WTC11 (cell line): ENCODE results near the gene LYPD3. TPM values are rescaled to one million over a fixed set of nuclear protein-coding genes. Genes with fewer than 3 reads are reported as not detected.

Source experiments
- ATAC-seq: fragments of 200-7000 bp; cut with Tn5 transposase; 2 replicates; pipeline ENCODE4 v1.10.0; 2021; ENCODE audit warnings: mild to moderate bottlenecking, moderate library complexity
- CTCF ChIA-PET: fragments of 300-600 bp; sonication (Branson Sonifier 250); formaldehyde crosslinking; loops from one replicate; lab custom pipeline; 2021; ENCODE audit warnings: antibody characterized with exemption; lab: Charles Lee
- POLR2A ChIA-PET: fragments of 350-600 bp; sonication (Branson Sonifier 250); formaldehyde crosslinking; loops from one replicate; lab custom pipeline; 2021; ENCODE audit warnings: antibody characterized with exemption; lab: Charles Lee
- DNase-seq: peaks from one replicate; pipeline ENCODE4 v3.0.0; 2021; ENCODE audit warnings: low spot score
- H3K27ac Mint-ChIP-seq: 2 replicates; pipeline ENCODE4 v1.8.0; 2021; ENCODE audit warnings: mixed read lengths
- H3K27me3 Mint-ChIP-seq: 2 replicates; pipeline ENCODE4 v1.8.0; 2021; ENCODE audit warnings: low read depth, mild to moderate bottlenecking, moderate library complexity, mixed read lengths
- H3K36me3 Mint-ChIP-seq: 2 replicates; pipeline ENCODE4 v1.8.0; 2021; ENCODE audit warnings: mixed read lengths
- H3K4me1 Mint-ChIP-seq: 2 replicates; pipeline ENCODE4 v1.8.0; 2022; ENCODE audit warnings: mixed read lengths
- H3K4me3 Mint-ChIP-seq: 2 replicates; pipeline ENCODE4 v1.8.0; 2021; ENCODE audit warnings: mild to moderate bottlenecking, moderate library complexity, mixed read lengths
- H3K9me3 Mint-ChIP-seq: 2 replicates; pipeline ENCODE4 v1.8.0; 2021; ENCODE audit warnings: mixed read lengths
- AR ChIP-seq: fragments of 250-450 bp; sonication (Bioruptor Pico); IDR thresholded peaks from 2 replicates; pipeline ENCODE4 v1.9.0; 2021; ENCODE audit warnings: mild to moderate bottlenecking
- GRHL2 ChIP-seq: fragments of 250-450 bp; sonication (Bioruptor Pico); IDR thresholded peaks from 2 replicates; pipeline ENCODE4 v1.8.0; 2022; ENCODE audit warnings: mild to moderate bottlenecking, moderate library complexity; ENCODE audit not compliant: insufficient replicate concordance, severe bottlenecking
- IRF2 ChIP-seq: sonication (generic); formaldehyde crosslinking; IDR thresholded peaks from 2 replicates; pipeline ENCODE4 v1.8.0; 2022; ENCODE audit warnings: low read depth, missing genetic modification reagents, borderline replicate concordance
- SMAD3 ChIP-seq: sonication (generic); formaldehyde crosslinking; IDR thresholded peaks from 2 replicates; pipeline ENCODE4 v1.8.0; 2022; ENCODE audit warnings: missing genetic modification reagents, mild to moderate bottlenecking, borderline replicate concordance
- SOX15 ChIP-seq: fragments of 250-450 bp; sonication (Bioruptor Pico); IDR thresholded peaks from 2 replicates; pipeline ENCODE4 v1.9.0; 2021; ENCODE audit warnings: mild to moderate bottlenecking
- USF1 ChIP-seq: sonication (generic); formaldehyde crosslinking; IDR thresholded peaks from 2 replicates; pipeline ENCODE4 v1.8.0; 2022; ENCODE audit warnings: mild to moderate bottlenecking, missing genetic modification reagents
- ZNF425 ChIP-seq: fragments of 250-450 bp; sonication (Bioruptor Pico); conservative IDR thresholded peaks from 2 replicates; pipeline ENCODE4 v1.9.0; 2021; ENCODE audit warnings: mild to moderate bottlenecking
- total RNA-seq: library from RNA; stranded (reverse); gene quantifications from 3 replicates; pipeline ENCODE4 v1.2.3, GENCODE V29; 2021
- TF ChIP-seq, protein P1 (sequence below): sonication (generic); formaldehyde crosslinking; IDR thresholded peaks from 2 replicates; pipeline ENCODE4 v1.8.0; 2023; ENCODE audit warnings: missing genetic modification reagents, mild to moderate bottlenecking, borderline replicate concordance
- TF ChIP-seq, protein P2 (sequence below): sonication (generic); formaldehyde crosslinking; IDR thresholded peaks from 2 replicates; pipeline ENCODE4 v1.8.0; 2023; ENCODE audit warnings: missing genetic modification reagents
- TF ChIP-seq, protein P3 (sequence below): fragments of 250-450 bp; sonication (Bioruptor Pico); IDR thresholded peaks from 2 replicates; pipeline ENCODE4 v1.9.0; 2021; ENCODE audit warnings: mild to moderate bottlenecking, borderline replicate concordance
- TF ChIP-seq, protein P4 (sequence below): sonication (generic); formaldehyde crosslinking; IDR thresholded peaks from 2 replicates; pipeline ENCODE4 v1.8.1; 2023; ENCODE audit warnings: mild to moderate bottlenecking, missing genetic modification reagents

Gene LYPD3
- total RNA-seq, 1 experiment from 2014 or later: 3.8 TPM

DNA sequence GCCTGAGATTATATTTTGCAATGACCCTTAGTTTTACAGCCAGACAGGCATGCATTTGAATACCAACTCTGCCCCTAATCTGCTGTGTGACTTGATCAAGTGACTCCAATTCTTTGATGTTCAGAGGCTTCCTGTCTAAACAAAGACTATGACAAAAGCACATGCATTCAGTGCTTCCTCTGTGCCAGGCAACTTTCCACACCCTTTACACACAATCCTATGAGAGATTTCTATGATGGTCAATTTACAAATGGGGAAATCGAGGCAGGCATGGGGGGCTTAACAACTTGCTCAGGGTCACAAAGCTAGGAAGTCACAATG lies 3.7 kb upstream of the LYPD3 start:
- CTCF ChIA-PET: no interaction called here
- Mint-ChIP-seq H3K4me3 (no peak overlapping the region), H3K36me3 (no peaks in the 10 kb centered on the region), H3K27me3 (peaks cover 57% of the 10 kb centered on the region), H3K4me1 (peaks cover 7% of the 10 kb centered on the region), H3K27ac (no peak overlapping the region), H3K9me3 (no peaks in the 10 kb centered on the region)
- ATAC-seq: no peak
- TF ChIP-seq ZNF425 (CRISPR knock-in tag): no peak
- TF ChIP-seq SMAD3 (CRISPR knock-in tag): no peak
- TF ChIP-seq, protein P1, sequence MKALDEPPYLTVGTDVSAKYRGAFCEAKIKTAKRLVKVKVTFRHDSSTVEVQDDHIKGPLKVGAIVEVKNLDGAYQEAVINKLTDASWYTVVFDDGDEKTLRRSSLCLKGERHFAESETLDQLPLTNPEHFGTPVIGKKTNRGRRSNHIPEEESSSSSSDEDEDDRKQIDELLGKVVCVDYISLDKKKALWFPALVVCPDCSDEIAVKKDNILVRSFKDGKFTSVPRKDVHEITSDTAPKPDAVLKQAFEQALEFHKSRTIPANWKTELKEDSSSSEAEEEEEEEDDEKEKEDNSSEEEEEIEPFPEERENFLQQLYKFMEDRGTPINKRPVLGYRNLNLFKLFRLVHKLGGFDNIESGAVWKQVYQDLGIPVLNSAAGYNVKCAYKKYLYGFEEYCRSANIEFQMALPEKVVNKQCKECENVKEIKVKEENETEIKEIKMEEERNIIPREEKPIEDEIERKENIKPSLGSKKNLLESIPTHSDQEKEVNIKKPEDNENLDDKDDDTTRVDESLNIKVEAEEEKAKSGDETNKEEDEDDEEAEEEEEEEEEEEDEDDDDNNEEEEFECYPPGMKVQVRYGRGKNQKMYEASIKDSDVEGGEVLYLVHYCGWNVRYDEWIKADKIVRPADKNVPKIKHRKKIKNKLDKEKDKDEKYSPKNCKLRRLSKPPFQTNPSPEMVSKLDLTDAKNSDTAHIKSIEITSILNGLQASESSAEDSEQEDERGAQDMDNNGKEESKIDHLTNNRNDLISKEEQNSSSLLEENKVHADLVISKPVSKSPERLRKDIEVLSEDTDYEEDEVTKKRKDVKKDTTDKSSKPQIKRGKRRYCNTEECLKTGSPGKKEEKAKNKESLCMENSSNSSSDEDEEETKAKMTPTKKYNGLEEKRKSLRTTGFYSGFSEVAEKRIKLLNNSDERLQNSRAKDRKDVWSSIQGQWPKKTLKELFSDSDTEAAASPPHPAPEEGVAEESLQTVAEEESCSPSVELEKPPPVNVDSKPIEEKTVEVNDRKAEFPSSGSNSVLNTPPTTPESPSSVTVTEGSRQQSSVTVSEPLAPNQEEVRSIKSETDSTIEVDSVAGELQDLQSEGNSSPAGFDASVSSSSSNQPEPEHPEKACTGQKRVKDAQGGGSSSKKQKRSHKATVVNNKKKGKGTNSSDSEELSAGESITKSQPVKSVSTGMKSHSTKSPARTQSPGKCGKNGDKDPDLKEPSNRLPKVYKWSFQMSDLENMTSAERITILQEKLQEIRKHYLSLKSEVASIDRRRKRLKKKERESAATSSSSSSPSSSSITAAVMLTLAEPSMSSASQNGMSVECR (CRISPR knock-in tag): no peak
- DNase-seq: no peak
- POLR2A ChIA-PET: no interaction called here

GRCh38 chr19:43468354-43469159 lies 3.1 kb upstream of the LYPD3 start:
- Mint-ChIP-seq H3K36me3 (no peaks in the 10 kb centered on the region), H3K9me3 (no peaks in the 10 kb centered on the region), H3K27me3 (peaks cover 56% of the 10 kb centered on the region), H3K4me1 (peaks cover 7% of the 10 kb centered on the region), H3K4me3 (no peak overlapping the region), H3K27ac (no peak overlapping the region)
- no peak for TF ChIP-seq GRHL2 (CRISPR knock-in tag)
- no peak for DNase-seq
- ATAC-seq: no peak
- CTCF ChIA-PET: interaction anchor here (1.1 kb wide), 1 partner anchor 21 kb away, joined by 3 read pairs; no protein-coding TSS in a partner anchor
- POLR2A ChIA-PET: no interaction called here

DNA sequence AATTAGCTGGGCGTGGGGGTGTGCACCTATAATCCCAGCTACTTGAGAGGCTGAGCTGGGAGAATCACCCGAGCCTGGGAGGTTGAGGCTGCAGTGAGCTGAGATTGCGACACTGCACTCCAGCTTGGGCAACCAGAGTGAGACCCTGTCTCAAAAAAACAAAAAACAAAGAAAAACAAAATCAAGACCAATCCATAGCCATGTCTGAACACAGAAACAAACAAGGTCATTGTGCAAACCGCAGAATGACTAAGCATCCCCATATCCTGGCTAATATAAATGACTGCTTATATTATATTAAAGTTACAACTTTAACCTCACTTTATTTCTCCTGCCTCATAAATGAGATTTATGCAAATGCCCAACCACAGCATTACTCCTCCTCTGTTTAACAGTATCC lies 2.3 kb upstream of the LYPD3 start:
- H3K4me1 Mint-ChIP-seq: peaks cover 7% of the 10 kb centered on the region
- H3K4me3 Mint-ChIP-seq: no peak overlapping the region
- no peaks in the 10 kb centered on the region for H3K9me3 Mint-ChIP-seq
- no peak for DNase-seq
- POLR2A ChIA-PET: no interaction called here
- no peaks in the 10 kb centered on the region for H3K36me3 Mint-ChIP-seq
- CTCF ChIA-PET: interaction anchor here (1.0 to 1.1 kb wide), 2 partner anchors 21 to 87 kb away, joined by 3 to 4 read pairs; no protein-coding TSS in a partner anchor
- H3K27ac Mint-ChIP-seq: no peak overlapping the region
- H3K27me3 Mint-ChIP-seq: peaks cover 52% of the 10 kb centered on the region
- no peak for ATAC-seq
- TF ChIP-seq, protein P2, sequence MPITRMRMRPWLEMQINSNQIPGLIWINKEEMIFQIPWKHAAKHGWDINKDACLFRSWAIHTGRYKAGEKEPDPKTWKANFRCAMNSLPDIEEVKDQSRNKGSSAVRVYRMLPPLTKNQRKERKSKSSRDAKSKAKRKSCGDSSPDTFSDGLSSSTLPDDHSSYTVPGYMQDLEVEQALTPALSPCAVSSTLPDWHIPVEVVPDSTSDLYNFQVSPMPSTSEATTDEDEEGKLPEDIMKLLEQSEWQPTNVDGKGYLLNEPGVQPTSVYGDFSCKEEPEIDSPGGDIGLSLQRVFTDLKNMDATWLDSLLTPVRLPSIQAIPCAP (CRISPR knock-in tag): no peak
- TF ChIP-seq SOX15 (CRISPR knock-in tag) (no peak), USF1 (CRISPR knock-in tag) (no peak), GRHL2 (CRISPR knock-in tag) (no peak), AR (no peak), IRF2 (CRISPR knock-in tag) (no peak)
- TF ChIP-seq, protein P3, sequence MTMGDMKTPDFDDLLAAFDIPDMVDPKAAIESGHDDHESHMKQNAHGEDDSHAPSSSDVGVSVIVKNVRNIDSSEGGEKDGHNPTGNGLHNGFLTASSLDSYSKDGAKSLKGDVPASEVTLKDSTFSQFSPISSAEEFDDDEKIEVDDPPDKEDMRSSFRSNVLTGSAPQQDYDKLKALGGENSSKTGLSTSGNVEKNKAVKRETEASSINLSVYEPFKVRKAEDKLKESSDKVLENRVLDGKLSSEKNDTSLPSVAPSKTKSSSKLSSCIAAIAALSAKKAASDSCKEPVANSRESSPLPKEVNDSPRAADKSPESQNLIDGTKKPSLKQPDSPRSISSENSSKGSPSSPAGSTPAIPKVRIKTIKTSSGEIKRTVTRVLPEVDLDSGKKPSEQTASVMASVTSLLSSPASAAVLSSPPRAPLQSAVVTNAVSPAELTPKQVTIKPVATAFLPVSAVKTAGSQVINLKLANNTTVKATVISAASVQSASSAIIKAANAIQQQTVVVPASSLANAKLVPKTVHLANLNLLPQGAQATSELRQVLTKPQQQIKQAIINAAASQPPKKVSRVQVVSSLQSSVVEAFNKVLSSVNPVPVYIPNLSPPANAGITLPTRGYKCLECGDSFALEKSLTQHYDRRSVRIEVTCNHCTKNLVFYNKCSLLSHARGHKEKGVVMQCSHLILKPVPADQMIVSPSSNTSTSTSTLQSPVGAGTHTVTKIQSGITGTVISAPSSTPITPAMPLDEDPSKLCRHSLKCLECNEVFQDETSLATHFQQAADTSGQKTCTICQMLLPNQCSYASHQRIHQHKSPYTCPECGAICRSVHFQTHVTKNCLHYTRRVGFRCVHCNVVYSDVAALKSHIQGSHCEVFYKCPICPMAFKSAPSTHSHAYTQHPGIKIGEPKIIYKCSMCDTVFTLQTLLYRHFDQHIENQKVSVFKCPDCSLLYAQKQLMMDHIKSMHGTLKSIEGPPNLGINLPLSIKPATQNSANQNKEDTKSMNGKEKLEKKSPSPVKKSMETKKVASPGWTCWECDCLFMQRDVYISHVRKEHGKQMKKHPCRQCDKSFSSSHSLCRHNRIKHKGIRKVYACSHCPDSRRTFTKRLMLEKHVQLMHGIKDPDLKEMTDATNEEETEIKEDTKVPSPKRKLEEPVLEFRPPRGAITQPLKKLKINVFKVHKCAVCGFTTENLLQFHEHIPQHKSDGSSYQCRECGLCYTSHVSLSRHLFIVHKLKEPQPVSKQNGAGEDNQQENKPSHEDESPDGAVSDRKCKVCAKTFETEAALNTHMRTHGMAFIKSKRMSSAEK (CRISPR knock-in tag): no peak
- TF ChIP-seq, protein P4, sequence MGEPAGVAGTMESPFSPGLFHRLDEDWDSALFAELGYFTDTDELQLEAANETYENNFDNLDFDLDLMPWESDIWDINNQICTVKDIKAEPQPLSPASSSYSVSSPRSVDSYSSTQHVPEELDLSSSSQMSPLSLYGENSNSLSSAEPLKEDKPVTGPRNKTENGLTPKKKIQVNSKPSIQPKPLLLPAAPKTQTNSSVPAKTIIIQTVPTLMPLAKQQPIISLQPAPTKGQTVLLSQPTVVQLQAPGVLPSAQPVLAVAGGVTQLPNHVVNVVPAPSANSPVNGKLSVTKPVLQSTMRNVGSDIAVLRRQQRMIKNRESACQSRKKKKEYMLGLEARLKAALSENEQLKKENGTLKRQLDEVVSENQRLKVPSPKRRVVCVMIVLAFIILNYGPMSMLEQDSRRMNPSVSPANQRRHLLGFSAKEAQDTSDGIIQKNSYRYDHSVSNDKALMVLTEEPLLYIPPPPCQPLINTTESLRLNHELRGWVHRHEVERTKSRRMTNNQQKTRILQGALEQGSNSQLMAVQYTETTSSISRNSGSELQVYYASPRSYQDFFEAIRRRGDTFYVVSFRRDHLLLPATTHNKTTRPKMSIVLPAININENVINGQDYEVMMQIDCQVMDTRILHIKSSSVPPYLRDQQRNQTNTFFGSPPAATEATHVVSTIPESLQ (CRISPR knock-in tag): no peak
